ENCODE measurements around the gene P2RX3.

DNA sequence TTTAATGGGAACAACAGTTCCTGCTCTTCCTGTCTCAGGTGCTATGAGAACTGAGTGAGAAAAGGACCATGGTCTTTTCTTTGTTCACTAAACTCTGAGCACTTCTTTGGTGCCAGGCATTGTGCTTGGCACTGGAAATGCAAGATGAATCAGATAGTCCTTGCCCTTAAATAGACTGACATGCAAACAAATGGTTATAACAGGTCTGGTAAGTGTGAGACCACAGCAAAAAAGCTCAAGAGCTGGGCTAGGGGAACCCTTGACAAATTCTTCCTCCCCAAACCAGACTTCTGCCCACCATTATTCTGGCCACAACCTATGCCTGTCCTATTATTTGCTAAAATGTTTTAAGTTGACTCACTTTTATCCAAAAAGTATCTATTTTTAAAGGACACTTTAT lies 83.7 kb downstream of the P2RX3 start:
- TF ChIP-seq CTCF (IDR thresholded peaks at IDR 0.05 in 8 of 11, conservative IDR thresholded peaks at IDR 0.05 in 3 of 11) (no peak), POLR2AphosphoS5 (IDR thresholded peaks at IDR 0.05) (no peak), POLR2A (IDR thresholded peaks at IDR 0.05) (no peak)

All from spleen (tissue), 7 donors.